HepG2 (cell line): ENCODE measurements around the gene FLAD1. TPM values are rescaled to one million over a fixed set of nuclear protein-coding genes. Genes with fewer than 3 reads are reported as not detected.

ENCODE experiments used
- AGO1 ChIP-seq: fragments of 200-400 bp; formaldehyde crosslinking; IDR thresholded peaks from 2 replicates; pipeline ENCODE4 v1.6.1; 2017; ENCODE audit warnings: mild to moderate bottlenecking, low read depth, low read length, moderate library complexity; ENCODE audit not compliant: poor library complexity, severe bottlenecking
- ATF7-NPFF ChIP-seq: sonication (generic); formaldehyde crosslinking; IDR thresholded peaks from 2 replicates; pipeline ENCODE4 v1.8.1; 2023; ENCODE audit warnings: mild to moderate bottlenecking, low read depth, missing genetic modification reagents, moderate library complexity
- ETV6 ChIP-seq: sonication (generic); formaldehyde crosslinking; conservative IDR thresholded peaks from 2 replicates; pipeline ENCODE4 v1.4.0; 2020; ENCODE audit warnings: missing genetic modification reagents
- FOXO1 ChIP-seq: sonication (generic); formaldehyde crosslinking; IDR thresholded peaks from 2 replicates; pipeline ENCODE4 v1.4.0; 2020; ENCODE audit warnings: missing genetic modification reagents
- IRF1 ChIP-seq: sonication (generic); formaldehyde crosslinking; IDR thresholded peaks from 2 replicates; pipeline ENCODE4 v1.4.0; 2020; ENCODE audit warnings: low read depth, mild to moderate bottlenecking, missing genetic modification reagents
- MIER2 ChIP-seq: IDR thresholded peaks from 2 replicates; pipeline ENCODE4 v1.6.1; 2016; ENCODE audit warnings: missing biosample characterization, missing genetic modification reagents
- MLLT10 ChIP-seq: sonication (generic); formaldehyde crosslinking; IDR thresholded peaks from 2 replicates; pipeline ENCODE4 v1.4.0; 2020; ENCODE audit warnings: missing genetic modification reagents
- MNT ChIP-seq: fragments of 450-650 bp; IDR thresholded peaks from 2 replicates; pipeline ENCODE4 v1.6.1; 2016
- MXD3 ChIP-seq: IDR thresholded peaks from 2 replicates; pipeline ENCODE4 v1.6.1; 2016; ENCODE audit warnings: mild to moderate bottlenecking, missing biosample characterization, missing genetic modification reagents
- POLR2A ChIP-seq, 2 experiments: IDR thresholded peaks; 2 replicates each; pipeline ENCODE4 v1.6.1; 2011; ENCODE audit warnings: low read depth in 2 of 2, low read length in 2 of 2, mild to moderate bottlenecking in 1 of 2, moderate library complexity in 1 of 2; ENCODE audit not compliant: insufficient read depth in 1 of 2
- REPIN1 ChIP-seq: sonication (generic); formaldehyde crosslinking; IDR thresholded peaks from 2 replicates; pipeline ENCODE4 v1.8.0; 2022; ENCODE audit warnings: missing genetic modification reagents, low read depth, mild to moderate bottlenecking, borderline replicate concordance
- TBL1XR1 ChIP-seq: fragments of 150-350 bp; IDR thresholded peaks from 2 replicates; pipeline ENCODE4 v1.6.1; 2014; ENCODE audit warnings: borderline replicate concordance, low read length; ENCODE audit not compliant: partially characterized antibody
- THAP8 ChIP-seq: sonication (generic); formaldehyde crosslinking; IDR thresholded peaks from 2 replicates; pipeline ENCODE4 v1.5.1; 2020; ENCODE audit warnings: missing genetic modification reagents, mild to moderate bottlenecking, borderline replicate concordance
- ZNF138 ChIP-seq: sonication (generic); formaldehyde crosslinking; IDR thresholded peaks from 2 replicates; pipeline ENCODE4 v1.5.0; 2020; ENCODE audit warnings: mild to moderate bottlenecking, low read depth, missing genetic modification reagents
- ZNF276 ChIP-seq: sonication (generic); formaldehyde crosslinking; IDR thresholded peaks from 2 replicates; pipeline ENCODE4 v1.4.0; 2020; ENCODE audit warnings: mild to moderate bottlenecking, low read depth, missing genetic modification reagents
- ZNF333 ChIP-seq: sonication (generic); formaldehyde crosslinking; IDR thresholded peaks from 2 replicates; pipeline ENCODE4 v1.4.0; 2020; ENCODE audit warnings: mild to moderate bottlenecking, missing genetic modification reagents, borderline replicate concordance
- ZNF34 ChIP-seq: sonication (generic); formaldehyde crosslinking; IDR thresholded peaks from 2 replicates; pipeline ENCODE4 v1.4.0; 2020; ENCODE audit warnings: mild to moderate bottlenecking, missing genetic modification reagents, borderline replicate concordance
- ZNF383 ChIP-seq: sonication (generic); formaldehyde crosslinking; IDR thresholded peaks from 2 replicates; pipeline ENCODE4 v1.4.0; 2020; ENCODE audit warnings: missing genetic modification reagents, mild to moderate bottlenecking, borderline replicate concordance
- ZNF777 ChIP-seq: sonication (generic); formaldehyde crosslinking; IDR thresholded peaks from 2 replicates; pipeline ENCODE4 v1.4.0; 2020; ENCODE audit warnings: missing genetic modification reagents
- ZNF788 ChIP-seq: sonication (generic); formaldehyde crosslinking; IDR thresholded peaks from 2 replicates; pipeline ENCODE4 v1.5.0; 2020; ENCODE audit warnings: mild to moderate bottlenecking, missing genetic modification reagents, borderline replicate concordance
- polyA plus RNA-seq, 8 experiments: library from polyadenylated mRNA; depleted of rRNA in 3 of 8; stranded (reverse) in 7 of 8; unstranded in 1 of 8; fragments of >200 nt; fragmentation: Illumina TruSeq in 4 of 8; extraction: Trizol in 4 of 8; gene quantifications; 2 replicates each; pipeline versions ENCODE4 v1.2.1 to v1.2.3, GENCODE V29; 2011 to 2016; ENCODE audit warnings: low read depth in 4 of 8, missing spikeins in 1 of 8, mixed read lengths in 1 of 8; ENCODE audit not compliant: insufficient read depth in 1 of 8
- total RNA-seq, 5 experiments: library from RNA; depleted of rRNA; stranded (reverse); fragments of >200 nt; fragmentation: Illumina TruSeq; extraction: Trizol; gene quantifications; 2 replicates each; pipeline ENCODE4 v1.2.3, GENCODE V29; 2016; ENCODE audit warnings: low read depth in 1 of 5

The FLAD1 gene
- total and polyA plus RNA-seq, 2 of the 13 experiments (the other 11 are each of a cell fraction or from before 2014, with no cell fraction given) = 25.9 to 32.8 TPM

- TF ChIP-seq REPIN1 = peak; percentile 63; the same call in 1 of the 2 replicates
- peak; percentile 45 for TF ChIP-seq MNT
- TF ChIP-seq THAP8 (CRISPR knock-in tag) = no peak
- TF ChIP-seq POLR2A (IDR thresholded peaks at IDR 0.05; ENCODE audit: insufficient read depth in 1 of 2, low read depth in 2 of 2, low read length in 2 of 2) = peak; percentile 65 to 72
- peak; percentile 51; the same call in 1 of the 2 replicates for TF ChIP-seq FOXO1 (CRISPR knock-in tag)
- peak; percentile 73 for TF ChIP-seq ZNF788 (CRISPR knock-in tag)
- TF ChIP-seq ZNF276 = peak; percentile 100
- TF ChIP-seq TBL1XR1 = no peak
- TF ChIP-seq ETV6 (CRISPR knock-in tag) = no peak
- no peak for TF ChIP-seq IRF1
- TF ChIP-seq ZNF138 (CRISPR knock-in tag) = no peak
- no peak; the same call in 1 of the 2 replicates for TF ChIP-seq MIER2 (CRISPR knock-in tag)
- TF ChIP-seq MLLT10 (CRISPR knock-in tag) = no peak
- no peak for TF ChIP-seq ZNF777 (CRISPR knock-in tag)
- TF ChIP-seq AGO1 = peak; percentile 64
- TF ChIP-seq MXD3 = peak; percentile 30; the same call in 1 of the 2 replicates
- no peak for TF ChIP-seq ZNF333 (CRISPR knock-in tag)
- TF ChIP-seq ZNF383 (CRISPR knock-in tag) = no peak
- peak; percentile 75 for TF ChIP-seq ATF7-NPFF (CRISPR knock-in tag)
- no peak for TF ChIP-seq ZNF34 (CRISPR knock-in tag)
Measured at GRCh38 chr1:155000726-155001424, 17.7 kb downstream of the FLAD1 start (continued).
